Adipocyte (in vitro differentiated cells): ENCODE results near the gene APPL1.

Experiments used
- DNase-seq: peaks from one replicate; pipeline ENCODE4 v3.0.0-alpha.2; 2015; ENCODE audit warnings: low read depth
- H3K27me3 ChIP-seq: replicated peaks from 2 replicates; pipeline ENCODE4 v1.7.0; 2013; ENCODE audit warnings: mild to moderate bottlenecking, low read length, moderate library complexity; ENCODE audit not compliant: control insufficient read depth, insufficient read depth
- H3K36me3 ChIP-seq: 2 replicates; pipeline ENCODE4 v1.7.0; 2013; ENCODE audit warnings: low read length, mild to moderate bottlenecking, moderate library complexity; ENCODE audit not compliant: control insufficient read depth, insufficient read depth, severe bottlenecking
- H3K4me1 ChIP-seq: 2 replicates; pipeline ENCODE4 v1.7.0; 2013; ENCODE audit warnings: mild to moderate bottlenecking, low read length, moderate library complexity; ENCODE audit not compliant: control insufficient read depth, insufficient read depth
- H3K4me3 ChIP-seq: 2 replicates; pipeline ENCODE4 v1.7.0; 2013; ENCODE audit warnings: mild to moderate bottlenecking, low read length, moderate library complexity
- H3K9ac ChIP-seq: 2 replicates; pipeline ENCODE4 v1.7.0; 2013; ENCODE audit warnings: mild to moderate bottlenecking, low read length, moderate library complexity
- H3K9me3 ChIP-seq: 2 replicates; pipeline ENCODE4 v1.7.0; 2013; ENCODE audit warnings: mild to moderate bottlenecking, low read length, moderate library complexity; ENCODE audit not compliant: control insufficient read depth

The APPL1 gene

DNA sequence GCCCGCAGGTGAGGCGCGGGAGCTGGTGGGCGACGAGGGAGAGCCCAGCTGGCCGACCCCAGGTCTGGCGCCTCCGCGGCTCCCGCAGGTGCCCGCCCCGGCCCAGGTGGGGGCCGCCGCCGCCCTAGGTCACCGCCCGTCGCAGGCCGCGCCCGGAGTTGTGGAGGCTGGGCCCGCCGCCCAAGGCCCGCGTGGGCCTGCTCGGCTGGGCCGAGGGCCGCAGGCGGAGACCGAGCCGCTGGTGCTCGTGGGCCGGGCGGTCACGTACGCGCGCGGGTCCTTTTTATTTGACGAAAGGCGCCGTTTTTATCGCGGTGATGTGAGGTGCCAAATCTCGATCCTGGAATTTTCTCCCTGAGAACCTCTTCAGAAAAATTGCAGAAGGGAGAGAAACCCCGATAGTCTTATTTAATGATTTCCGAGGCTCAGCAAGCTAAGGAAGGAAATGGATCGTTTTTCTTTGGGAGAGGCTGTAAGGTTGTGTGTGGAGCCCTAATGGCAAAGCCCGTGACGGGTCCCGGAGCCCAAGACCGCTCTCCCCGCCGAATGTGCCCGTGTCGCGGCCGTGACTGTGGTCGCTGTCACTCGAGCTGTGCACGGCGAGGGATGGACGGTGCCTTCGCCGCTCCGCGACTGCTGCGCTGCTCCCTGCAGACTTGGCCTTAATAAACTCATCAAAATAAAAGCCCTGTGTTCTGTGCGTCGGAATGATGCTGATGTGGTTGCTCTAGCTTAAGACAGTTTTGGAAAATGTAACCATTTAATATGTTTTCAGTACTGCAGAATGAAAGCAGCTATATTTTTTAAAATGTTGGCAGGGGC lies 612 bp downstream of the APPL1 start:
- Histone ChIP-seq H3K9ac (peak overlapping the region; percentile 87), H3K4me3 (peak overlapping the region; percentile 97), H3K36me3 (no peaks in the 10 kb centered on the region), H3K27me3 (no peaks in the 10 kb centered on the region), H3K9me3 (no peaks in the 10 kb centered on the region), H3K4me1 (peaks cover 29% of the 10 kb centered on the region)
- DNase-seq = peak; percentile 82

DNA sequence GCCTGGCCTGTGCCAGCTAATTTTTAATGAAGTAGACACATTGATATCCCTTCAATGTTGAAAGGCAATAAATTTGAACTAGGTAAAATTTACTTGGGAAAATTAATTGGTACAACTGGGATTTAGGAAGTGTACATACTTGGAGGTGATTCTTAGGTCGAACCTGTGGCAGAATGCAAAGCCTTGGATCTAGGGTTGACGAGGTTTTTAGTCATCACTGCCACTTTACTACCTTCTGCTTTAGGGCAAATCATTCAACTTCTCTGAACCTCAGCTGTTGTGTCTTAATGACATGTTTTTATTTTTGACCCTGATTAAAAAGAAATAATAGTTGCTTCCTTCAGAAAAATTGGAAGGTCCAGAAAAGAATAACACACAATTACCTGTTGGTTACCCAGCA lies 2.5 kb downstream of the APPL1 start:
- Histone ChIP-seq H3K27me3 (no peaks in the 10 kb centered on the region), H3K9me3 (no peaks in the 10 kb centered on the region), H3K9ac (no peak overlapping the region), H3K36me3 (no peaks in the 10 kb centered on the region), H3K4me3 (no peak overlapping the region), H3K4me1 (peaks cover 29% of the 10 kb centered on the region)
- no peak for DNase-seq

DNA sequence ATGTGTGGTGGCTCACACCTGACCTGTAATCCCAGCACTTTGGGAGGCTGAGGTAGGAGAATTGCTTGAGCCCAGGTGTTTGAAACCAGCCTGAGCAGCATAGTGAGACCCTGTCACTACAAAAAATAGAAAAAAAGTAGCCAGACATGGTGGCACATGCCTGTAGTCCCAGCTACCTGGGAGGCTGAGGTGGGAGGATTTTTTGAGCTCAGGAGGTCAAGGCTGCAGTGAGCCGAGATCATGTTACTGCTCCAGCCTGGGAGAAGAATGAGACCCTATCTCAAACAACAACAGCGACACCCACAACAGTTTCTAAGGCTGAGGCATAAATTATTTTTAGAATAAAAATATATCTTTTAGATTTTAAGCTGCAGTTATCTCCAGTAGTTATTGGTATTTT lies 6.3 kb downstream of the APPL1 start:
- Histone ChIP-seq H3K36me3 (peaks cover 12% of the 10 kb centered on the region), H3K9me3 (no peaks in the 10 kb centered on the region), H3K9ac (no peak overlapping the region), H3K4me3 (no peak overlapping the region), H3K27me3 (no peaks in the 10 kb centered on the region), H3K4me1 (peaks cover 18% of the 10 kb centered on the region)
- no peak for DNase-seq

DNA sequence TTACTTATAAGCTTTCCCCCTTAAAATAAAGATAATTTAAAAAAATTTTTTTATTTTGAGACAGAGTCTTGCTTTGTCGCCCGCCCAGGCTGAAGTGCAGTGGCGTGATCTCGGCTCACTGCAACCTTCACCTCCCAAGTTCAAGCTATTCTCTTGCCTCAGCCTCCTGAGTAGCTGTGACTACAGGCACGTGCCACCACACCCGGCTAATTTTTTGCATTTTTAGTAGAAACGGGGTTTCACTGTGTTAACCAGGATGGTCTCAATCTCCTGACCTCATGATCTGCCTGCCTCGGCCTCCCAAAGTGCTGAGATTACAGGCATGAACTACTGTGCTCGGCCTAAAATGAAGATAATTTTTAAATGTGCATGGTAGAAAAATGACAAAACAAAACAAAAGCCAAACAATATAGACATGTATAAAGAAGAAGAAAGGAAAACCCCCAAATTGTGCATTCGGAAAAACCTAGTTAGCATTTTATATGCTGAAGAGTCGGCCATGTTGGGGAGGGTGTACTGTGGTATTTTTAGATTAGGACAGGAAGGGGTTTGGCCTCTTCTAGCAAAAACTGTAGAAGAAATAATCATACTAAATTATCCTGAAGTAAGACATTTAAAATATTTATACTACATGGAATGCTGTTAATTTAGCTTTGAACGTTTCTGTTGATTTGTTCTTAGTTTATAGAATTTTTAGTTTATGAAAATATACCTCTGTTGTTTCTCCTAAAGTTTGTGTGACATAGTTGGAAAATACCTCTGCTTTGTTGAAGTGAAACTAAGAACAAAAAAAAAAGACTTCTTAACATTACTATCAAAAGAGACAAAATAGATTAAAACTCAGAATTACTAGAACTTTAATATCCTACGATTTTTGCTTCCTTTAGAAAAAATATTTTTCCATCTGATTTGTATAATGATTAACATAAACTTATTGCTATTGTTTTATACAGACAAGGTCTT lies 7.4 kb downstream of the APPL1 start:
- DNase-seq = no peak
- no peak overlapping the region for H3K9ac ChIP-seq
- H3K36me3 ChIP-seq = peaks cover 22% of the 10 kb centered on the region
- peaks cover 7% of the 10 kb centered on the region for H3K4me1 ChIP-seq
- H3K4me3 ChIP-seq = no peak overlapping the region
- no peaks in the 10 kb centered on the region for H3K9me3 ChIP-seq
- no peaks in the 10 kb centered on the region for H3K27me3 ChIP-seq

DNA sequence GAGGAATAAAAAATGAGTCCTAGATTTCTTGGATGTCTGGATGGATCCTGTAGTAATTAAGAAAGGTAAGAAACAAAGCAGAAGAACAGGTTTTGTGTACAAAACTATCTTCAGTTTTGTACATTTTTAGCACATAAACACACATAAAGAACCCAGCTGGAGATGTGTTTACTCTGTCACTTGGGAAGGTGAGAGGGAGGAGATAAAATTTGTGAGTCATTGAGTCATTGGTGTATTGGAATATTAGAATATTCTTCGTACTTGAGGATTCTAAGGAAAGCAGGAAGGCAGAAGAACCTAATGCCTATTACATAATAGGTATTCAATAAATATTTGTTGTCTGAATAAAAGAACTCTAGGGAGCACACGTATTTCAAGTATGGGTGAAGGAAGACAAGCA lies 17.4 kb downstream of the APPL1 start:
- no peak overlapping the region for H3K9ac ChIP-seq
- no peak for DNase-seq
- no peaks in the 10 kb centered on the region for H3K9me3 ChIP-seq
- H3K4me1 ChIP-seq = no peaks in the 10 kb centered on the region
- no peak overlapping the region for H3K4me3 ChIP-seq
- H3K36me3 ChIP-seq = peaks cover 96% of the 10 kb centered on the region
- no peaks in the 10 kb centered on the region for H3K27me3 ChIP-seq

DNA sequence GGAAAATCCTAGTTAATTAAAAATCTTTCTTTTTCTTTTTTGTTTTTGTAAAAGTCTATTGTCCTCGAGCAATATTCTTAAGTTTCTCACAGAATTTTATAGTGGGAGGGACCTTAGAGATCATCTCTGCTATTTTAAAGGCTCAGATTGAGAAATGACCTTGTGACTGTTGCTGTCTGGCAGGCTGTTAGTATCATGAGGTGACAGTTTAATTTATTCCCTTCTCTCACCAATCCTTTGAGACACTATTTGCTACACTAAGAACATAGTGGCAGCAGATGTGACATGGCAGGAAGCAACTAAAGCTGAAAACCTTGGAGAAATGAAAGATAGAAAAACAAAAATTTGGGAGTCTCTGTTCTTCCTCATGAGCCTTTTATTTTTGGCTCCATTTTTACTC lies 24.9 kb downstream of the APPL1 start:
- Histone ChIP-seq H3K36me3 (peaks cover 46% of the 10 kb centered on the region), H3K9ac (no peak overlapping the region), H3K4me1 (peaks cover 13% of the 10 kb centered on the region), H3K27me3 (no peaks in the 10 kb centered on the region), H3K4me3 (no peak overlapping the region), H3K9me3 (no peaks in the 10 kb centered on the region)
- DNase-seq = peak; percentile 13

DNA sequence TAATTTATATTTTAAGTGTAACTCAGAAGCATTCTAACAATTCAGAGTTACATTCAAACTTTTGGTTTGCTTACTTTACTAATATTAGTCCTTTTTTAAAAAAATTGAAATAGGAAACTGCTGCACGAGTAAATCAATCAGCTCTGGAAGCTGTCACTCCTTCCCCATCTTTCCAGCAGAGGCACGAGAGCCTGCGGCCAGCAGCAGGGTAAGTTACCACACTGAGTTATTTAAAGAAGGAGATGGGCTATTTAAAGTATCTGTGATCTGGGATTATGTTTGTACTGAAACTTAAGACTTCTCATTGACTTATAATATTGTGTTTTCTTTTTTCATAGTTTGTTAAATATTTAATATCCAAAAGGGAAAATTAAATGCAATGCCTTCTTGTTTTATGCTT lies 29.3 kb downstream of the APPL1 start:
- Histone ChIP-seq H3K27me3 (no peaks in the 10 kb centered on the region), H3K9ac (no peak overlapping the region), H3K4me1 (peaks cover 12% of the 10 kb centered on the region), H3K4me3 (no peak overlapping the region), H3K9me3 (no peaks in the 10 kb centered on the region), H3K36me3 (peaks cover 60% of the 10 kb centered on the region)
- no peak for DNase-seq

DNA sequence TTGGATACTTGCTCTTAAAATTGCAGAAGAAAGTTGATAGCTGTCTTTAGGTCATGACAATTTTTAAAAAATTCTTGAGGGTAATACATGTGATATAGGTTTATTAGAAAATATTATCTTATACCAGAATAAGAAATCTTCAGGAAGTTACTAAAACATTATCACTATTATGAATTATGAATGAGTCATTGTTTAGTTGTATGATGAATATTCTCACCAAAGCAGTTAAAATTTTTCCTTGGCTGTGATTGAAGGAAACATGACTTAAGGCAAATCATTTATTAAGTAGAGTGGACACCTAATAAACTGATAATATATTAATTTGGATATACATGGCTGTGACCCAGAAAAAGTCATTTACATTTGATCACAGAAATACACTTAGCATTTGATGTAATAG lies 30.1 kb downstream of the APPL1 start:
- H3K27me3 ChIP-seq = no peaks in the 10 kb centered on the region
- no peaks in the 10 kb centered on the region for H3K9me3 ChIP-seq
- H3K4me3 ChIP-seq = no peak overlapping the region
- DNase-seq = no peak
- H3K36me3 ChIP-seq = peaks cover 63% of the 10 kb centered on the region
- H3K9ac ChIP-seq = no peak overlapping the region
- H3K4me1 ChIP-seq = peaks cover 4% of the 10 kb centered on the region

DNA sequence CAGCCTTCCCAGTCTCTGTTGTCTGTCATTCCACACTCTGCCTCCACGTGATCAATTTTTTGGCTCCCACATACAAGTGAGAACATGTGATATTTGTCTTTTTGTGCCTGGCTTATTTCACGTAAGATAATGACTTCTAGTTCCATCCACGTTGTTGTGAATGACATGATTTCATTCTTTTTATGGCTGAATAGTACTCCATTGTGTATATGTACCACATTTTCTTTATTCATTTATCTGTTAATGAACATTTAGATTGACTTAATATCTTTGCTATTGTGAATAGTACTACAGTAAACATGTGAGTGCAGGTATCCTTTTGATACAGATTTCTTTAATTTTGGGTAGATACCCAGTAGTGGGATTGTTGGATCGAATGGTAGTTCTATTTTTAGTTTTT lies 33.6 kb downstream of the APPL1 start:
- Histone ChIP-seq H3K9me3 (no peaks in the 10 kb centered on the region), H3K27me3 (no peaks in the 10 kb centered on the region), H3K4me3 (no peak overlapping the region), H3K4me1 (no peaks in the 10 kb centered on the region), H3K9ac (no peak overlapping the region), H3K36me3 (peaks cover 75% of the 10 kb centered on the region)
- no peak for DNase-seq

DNA sequence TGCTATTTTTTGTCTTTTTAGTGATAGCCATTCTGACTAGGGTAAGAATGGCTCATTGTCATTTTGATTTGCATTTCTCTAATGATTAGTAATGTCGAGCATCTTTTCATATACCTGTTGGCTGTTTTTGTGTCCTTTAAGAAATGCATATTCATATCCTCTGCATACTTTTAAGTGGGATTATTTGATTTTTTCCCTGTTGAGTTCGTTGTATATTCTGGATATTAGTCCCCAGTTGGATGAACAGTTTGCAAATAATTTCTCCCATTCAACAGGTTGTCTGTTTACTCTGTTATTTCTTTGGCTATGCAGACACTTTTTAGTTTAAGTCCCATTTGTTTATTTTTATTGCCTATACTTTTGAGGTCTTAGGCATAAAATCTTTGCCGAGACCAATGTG lies 34.4 kb downstream of the APPL1 start:
- no peak for DNase-seq
- H3K27me3 ChIP-seq = no peaks in the 10 kb centered on the region
- H3K36me3 ChIP-seq = peaks cover 79% of the 10 kb centered on the region
- no peak overlapping the region for H3K9ac ChIP-seq
- H3K4me3 ChIP-seq = no peak overlapping the region
- H3K4me1 ChIP-seq = no peaks in the 10 kb centered on the region
- H3K9me3 ChIP-seq = no peaks in the 10 kb centered on the region

DNA sequence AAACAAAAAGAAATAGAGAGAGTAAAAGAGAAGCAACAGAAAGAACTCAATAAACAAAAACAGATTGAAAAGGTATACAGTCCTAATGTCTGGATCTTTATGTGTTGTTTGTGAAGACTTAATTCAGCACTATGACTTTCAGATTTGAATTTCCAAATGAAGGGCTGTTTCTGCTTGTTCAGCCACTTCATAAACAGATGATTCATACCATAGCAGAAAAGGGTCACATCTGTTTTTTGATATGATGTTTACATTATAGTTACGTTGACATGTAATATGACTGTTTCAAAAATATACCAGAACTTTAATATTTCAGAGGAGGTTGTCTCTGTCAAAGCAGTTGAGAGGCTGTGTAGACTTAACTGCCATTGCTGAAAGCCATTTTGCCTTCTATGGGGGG lies 40.9 kb downstream of the APPL1 start:
- no peak overlapping the region for H3K4me3 ChIP-seq
- H3K9ac ChIP-seq = no peak overlapping the region
- peaks cover 62% of the 10 kb centered on the region for H3K36me3 ChIP-seq
- DNase-seq = peak; percentile 50
- H3K4me1 ChIP-seq = no peaks in the 10 kb centered on the region
- no peaks in the 10 kb centered on the region for H3K27me3 ChIP-seq
- H3K9me3 ChIP-seq = no peaks in the 10 kb centered on the region
